Gastrocnemius medialis (tissue), 4 donors: ENCODE data around the gene TRUB1. TPM values are rescaled to one million over a fixed set of nuclear protein-coding genes. Genes with fewer than 3 reads are reported as not detected.

Source experiments
- ATAC-seq, 2 donors: fragments of 150-250 bp; one replicate each; pipeline ENCODE4 v1.9.1; 2016
- DNase-seq, 2 donors: peaks; one replicate each; pipeline ENCODE4 v3.0.0-alpha.2; 2019
- H3K27ac ChIP-seq, 4 donors: fragments of 200-600 bp; sonication (generic); 1 replicate in 1 of 4; 2 replicates in 3 of 4; pipeline ENCODE4 v1.5.1; 2016 to 2018; ENCODE audit warnings: mild to moderate bottlenecking in 2 of 4, moderate library complexity in 1 of 4
- H3K27me3 ChIP-seq, 3 donors: fragments of 200-600 bp; sonication (generic) in 2 of 3; 1 replicate in 1 of 3; 2 replicates in 2 of 3; pipeline versions ENCODE4 v1.5.1 to v1.6.0; 2016 to 2019; ENCODE audit warnings: mild to moderate bottlenecking in 1 of 3, moderate library complexity in 1 of 3
- H3K36me3 ChIP-seq, 2 donors: fragments of 200-600 bp; sonication (generic) in 1 of 2; one replicate each; pipeline ENCODE4 v1.5.1; 2017 to 2018
- H3K4me1 ChIP-seq, 2 donors: fragments of 200-600 bp; sonication (generic) in 1 of 2; one replicate each; pipeline ENCODE4 v1.5.1; 2016 to 2017; ENCODE audit warnings: mild to moderate bottlenecking in 2 of 2
- H3K4me3 ChIP-seq, 4 donors: fragments of 200-600 bp; sonication (generic) in 3 of 4; 1 replicate in 1 of 4; 2 replicates in 3 of 4; pipeline ENCODE4 v1.5.1; 2016 to 2019; ENCODE audit warnings: mild to moderate bottlenecking in 2 of 4
- H3K9me3 ChIP-seq, 3 donors: fragments of 200-600 bp; sonication (generic) in 2 of 3; 1 replicate in 1 of 3; 2 replicates in 2 of 3; pipeline ENCODE4 v1.5.1; 2016 to 2019
- CTCF ChIP-seq, 5 experiments: fragments of 450-650 bp in 3 of 5; fragments of 200-600 bp in 2 of 5; sonication (generic) in 2 of 5; IDR thresholded peaks in 4 of 5; conservative IDR thresholded peaks in 1 of 5; 1 replicate in 4 of 5; 2 replicates in 1 of 5; pipeline ENCODE4 v1.5.1; 2016 to 2019; ENCODE audit warnings: antibody characterized with exemption in 5 of 5, mild to moderate bottlenecking in 3 of 5, moderate library complexity in 3 of 5
- POLR2A ChIP-seq, 2 donors: fragments of 450-650 bp; IDR thresholded peaks; one replicate each; pipeline ENCODE4 v1.6.1; 2017; ENCODE audit warnings: antibody characterized with exemption in 2 of 2, mild to moderate bottlenecking in 2 of 2, moderate library complexity in 2 of 2
- in situ Hi-C, 4 donors: fragments of 200-750 bp; cut with MboI; loops; one replicate each; pipeline versions ENCODE4 v1.15.0 to v1.8.0; 2017; ENCODE audit warnings: low sequenced_read_pairs in 4 of 4
- intact Hi-C: fragments of 100-400 bp; cut with DNase I; formaldehyde crosslinking; loops from one replicate; pipeline ENCODE4 v1.15.1; 2023; ENCODE audit warnings: low total_unique reads
- total RNA-seq, 4 donors: library from RNA; depleted of rRNA; stranded (reverse); fragments of >200 nt; gene quantifications; one replicate each; pipeline versions ENCODE4 v1.1.0 to v1.2.3, GENCODE V29; 2016

TRUB1 gene
- total RNA-seq, 4 donors from 2014 or later = 8.5 to 16.5 (median 10.3) TPM

GRCh38 chr10:114957673-114958072 lies 19.7 kb downstream of the TRUB1 start:
- no peaks in the 10 kb centered on the region for H3K27me3 ChIP-seq

GRCh38 chr10:114962441-114962840 lies 24.4 kb downstream of the TRUB1 start:
- Histone ChIP-seq H3K9me3 (no peaks in the 10 kb centered on the region), H3K4me3 (no peak overlapping the region), H3K36me3 (no peaks in the 10 kb centered on the region), H3K27ac (peak overlapping the region in 1 of 4 donors; percentile 51), H3K27me3 (no peaks in the 10 kb centered on the region), H3K4me1 (peaks cover 0 to 17% of the 10 kb centered on the region in 2 donors)
- no peak for DNase-seq
- TF ChIP-seq CTCF (IDR thresholded peaks at IDR 0.05 in 4 of 5, conservative IDR thresholded peaks at IDR 0.05 in 1 of 5) (no peak), POLR2A (IDR thresholded peaks at IDR 0.05) (no peak)
- in situ Hi-C loops = no loop called here
- ATAC-seq = peak; percentile 43 to 62
- intact Hi-C loops = no loop called here

More at GRCh38 chr10:114957673-114958072, 19.7 kb downstream of the TRUB1 start:
- TF ChIP-seq POLR2A (IDR thresholded peaks at IDR 0.05) (no peak), CTCF (IDR thresholded peaks at IDR 0.05 in 4 of 5, conservative IDR thresholded peaks at IDR 0.05 in 1 of 5) (no peak)
- intact Hi-C loops (no loop called here), in situ Hi-C loops (no loop called here)
- no peak overlapping the region for H3K4me3 ChIP-seq
- no peaks in the 10 kb centered on the region for H3K36me3 ChIP-seq
- H3K9me3 ChIP-seq = no peaks in the 10 kb centered on the region
- peaks cover 4 to 37% of the 10 kb centered on the region in 2 donors for H3K4me1 ChIP-seq
- H3K27ac ChIP-seq = no peak overlapping the region
- ATAC-seq (no peak), DNase-seq (no peak)

- Histone ChIP-seq H3K4me3 (no peak overlapping the region), H3K4me1 (peaks cover 0 to 17% of the 10 kb centered on the region in 2 donors), H3K9me3 (no peaks in the 10 kb centered on the region), H3K36me3 (no peaks in the 10 kb centered on the region), H3K27me3 (no peaks in the 10 kb centered on the region), H3K27ac (no peak overlapping the region)
- DNase-seq (no peak), ATAC-seq (no peak)
- in situ Hi-C loops = no loop called here
- intact Hi-C loops = no loop called here
- TF ChIP-seq POLR2A (IDR thresholded peaks at IDR 0.05) (no peak), CTCF (IDR thresholded peaks at IDR 0.05 in 4 of 5, conservative IDR thresholded peaks at IDR 0.05 in 1 of 5) (no peak)
These were observed 25.9 kb downstream of the TRUB1 start for GRCh38 chr10:114963908-114964307.

- Histone ChIP-seq H3K36me3 (no peaks in the 10 kb centered on the region), H3K27ac (peak overlapping the region in 2 of 4 donors; percentile 21 to 30), H3K4me3 (no peak overlapping the region), H3K4me1 (peaks cover 0 to 21% of the 10 kb centered on the region in 2 donors), H3K27me3 (no peaks in the 10 kb centered on the region), H3K9me3 (no peaks in the 10 kb centered on the region)
- in situ Hi-C loops (no loop called here), intact Hi-C loops (no loop called here)
- ATAC-seq = peak; percentile 8 to 26
- DNase-seq = no peak
- TF ChIP-seq CTCF (IDR thresholded peaks at IDR 0.05 in 4 of 5, conservative IDR thresholded peaks at IDR 0.05 in 1 of 5) (no peak), POLR2A (IDR thresholded peaks at IDR 0.05) (no peak)
These were observed 29.1 kb downstream of the TRUB1 start for GRCh38 chr10:114967071-114967470.

GRCh38 chr10:114970515-114970914 lies 32.5 kb downstream of the TRUB1 start:
- no peaks in the 10 kb centered on the region for H3K36me3 ChIP-seq
- no peaks in the 10 kb centered on the region for H3K27me3 ChIP-seq
- peaks cover 0 to 13% of the 10 kb centered on the region in 2 donors for H3K4me1 ChIP-seq
- no peaks in the 10 kb centered on the region for H3K9me3 ChIP-seq
- DNase-seq (peak in 1 of 2 donors; percentile 54), ATAC-seq (peak; percentile 78 to 94)
- intact Hi-C loops (no loop called here), in situ Hi-C loops (no loop called here)
- H3K4me3 ChIP-seq = no peak overlapping the region
- TF ChIP-seq POLR2A (IDR thresholded peaks at IDR 0.05) = no peak
- TF ChIP-seq CTCF (IDR thresholded peaks at IDR 0.05 in 4 of 5, conservative IDR thresholded peaks at IDR 0.05 in 1 of 5) = no peak
- peak overlapping the region in 3 of 4 donors; percentile 28 to 58 (median 35) for H3K27ac ChIP-seq
